Measurements from ENCODE around the gene MRTFB. TPM values are rescaled to one million over a fixed set of nuclear protein-coding genes. Genes with fewer than 3 reads are reported as not detected.

MRTFB gene
- total RNA-seq, 1 experiment from 2014 or later, result 29.8 TPM

DNA sequence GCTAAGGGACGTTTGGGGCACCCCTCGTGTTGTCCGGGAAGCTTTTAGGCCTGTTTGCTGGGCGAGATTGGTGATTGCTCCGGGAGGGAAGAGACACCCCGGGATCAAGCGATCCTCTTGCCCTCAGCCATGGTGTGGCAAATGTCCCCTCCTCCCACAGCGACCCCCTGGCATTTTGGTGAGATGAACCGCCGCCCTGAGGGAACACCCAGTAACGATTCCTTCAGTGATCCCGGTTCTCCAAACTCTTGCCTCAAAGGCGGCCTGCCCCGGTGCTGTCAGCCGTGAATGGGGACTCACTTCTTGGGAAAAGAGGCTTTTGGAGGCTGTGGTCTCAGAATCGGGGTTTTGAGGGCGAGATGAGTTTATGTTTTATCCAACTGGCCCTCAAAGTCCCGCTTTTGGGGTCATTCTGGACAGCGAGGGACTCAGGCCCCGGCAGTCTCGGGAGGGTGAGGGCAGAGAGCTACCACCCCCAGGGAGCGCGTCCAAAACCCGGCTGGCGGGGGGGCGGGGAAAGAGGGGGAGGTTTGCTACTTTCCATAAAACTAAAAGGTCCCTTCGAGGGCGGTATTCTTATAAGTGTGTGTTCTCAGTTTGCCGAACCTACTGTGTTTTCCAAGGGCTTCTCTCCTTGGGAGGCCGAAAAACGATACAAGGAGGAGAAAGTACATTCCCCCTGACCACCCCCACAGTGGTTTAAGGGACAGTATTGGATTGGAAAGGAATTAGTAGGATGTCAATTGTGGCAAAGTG, 232.7 kb downstream of the MRTFB start:
- H3K9me3 ChIP-seq (ENCODE audit: low read depth, low read length, poor library complexity, severe bottlenecking), result no peaks in the 10 kb centered on the region
- DNase-seq (ENCODE audit: low spot score), result no peak
- H3K4me1 ChIP-seq (ENCODE audit: insufficient read depth, low read length, poor library complexity, severe bottlenecking), result peaks cover 29% of the 10 kb centered on the region
- H3K27me3 ChIP-seq (replicated peaks; ENCODE audit: insufficient read depth, low read depth, low read length, poor library complexity), result no peaks in the 10 kb centered on the region
- CTCF ChIA-PET, result interaction anchor here (0.5 kb wide), 1 partner anchor 19 kb away, joined by 3 read pairs; no protein-coding TSS in a partner anchor
- peak overlapping the region; percentile 91 for H3K4me3 ChIP-seq (ENCODE audit: low read depth, low read length, poor library complexity, severe bottlenecking)
- POLR2A ChIA-PET (ENCODE audit: low non-redundant PET), result interaction anchor here (0.7 kb wide), 1 partner anchor 24 kb away, joined by 3 read pairs; no protein-coding TSS in a partner anchor
- no peaks in the 10 kb centered on the region for H3K36me3 ChIP-seq (ENCODE audit: insufficient read depth, low read length, poor library complexity, severe bottlenecking)
- intact Hi-C loops (cut with micrococcal nuclease; ENCODE audit: unreplicated experiment), result no loop called here
- BruUV-seq (replicated peaks), result no TSS peak
- H3K27ac ChIP-seq (ENCODE audit: low read depth, low read length, poor library complexity, severe bottlenecking), result no peak overlapping the region
- TF ChIP-seq, protein P1, sequence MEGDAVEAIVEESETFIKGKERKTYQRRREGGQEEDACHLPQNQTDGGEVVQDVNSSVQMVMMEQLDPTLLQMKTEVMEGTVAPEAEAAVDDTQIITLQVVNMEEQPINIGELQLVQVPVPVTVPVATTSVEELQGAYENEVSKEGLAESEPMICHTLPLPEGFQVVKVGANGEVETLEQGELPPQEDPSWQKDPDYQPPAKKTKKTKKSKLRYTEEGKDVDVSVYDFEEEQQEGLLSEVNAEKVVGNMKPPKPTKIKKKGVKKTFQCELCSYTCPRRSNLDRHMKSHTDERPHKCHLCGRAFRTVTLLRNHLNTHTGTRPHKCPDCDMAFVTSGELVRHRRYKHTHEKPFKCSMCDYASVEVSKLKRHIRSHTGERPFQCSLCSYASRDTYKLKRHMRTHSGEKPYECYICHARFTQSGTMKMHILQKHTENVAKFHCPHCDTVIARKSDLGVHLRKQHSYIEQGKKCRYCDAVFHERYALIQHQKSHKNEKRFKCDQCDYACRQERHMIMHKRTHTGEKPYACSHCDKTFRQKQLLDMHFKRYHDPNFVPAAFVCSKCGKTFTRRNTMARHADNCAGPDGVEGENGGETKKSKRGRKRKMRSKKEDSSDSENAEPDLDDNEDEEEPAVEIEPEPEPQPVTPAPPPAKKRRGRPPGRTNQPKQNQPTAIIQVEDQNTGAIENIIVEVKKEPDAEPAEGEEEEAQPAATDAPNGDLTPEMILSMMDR (conservative IDR thresholded peaks at IDR 0.05; ENCODE audit: low read depth, low read length), result no peak

DNA sequence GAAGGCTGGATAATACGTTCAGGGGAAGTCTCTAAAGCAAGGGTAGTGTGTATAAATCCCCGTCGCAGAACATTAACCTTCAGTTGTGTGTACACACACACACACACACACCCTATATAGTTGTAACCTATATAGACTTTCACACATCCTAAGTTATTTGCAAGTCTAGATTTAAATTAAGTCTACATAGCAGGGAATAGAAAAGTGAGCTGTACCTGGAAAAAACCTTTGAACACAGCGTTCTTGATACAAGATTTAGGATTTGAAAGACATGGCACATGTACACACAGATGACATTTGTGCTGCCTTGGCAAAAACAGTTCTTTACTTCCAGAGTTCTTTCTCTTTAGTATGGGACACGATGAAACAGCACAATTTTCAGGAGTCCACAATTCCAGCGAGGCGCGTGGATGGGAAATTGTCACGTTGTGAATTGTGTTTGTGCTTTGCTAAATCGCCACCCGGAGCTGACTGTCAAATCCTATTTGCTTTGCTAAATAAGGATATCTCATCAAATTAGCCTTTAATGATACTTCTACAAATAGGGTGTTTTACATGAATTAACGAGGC, 233.9 kb downstream of the MRTFB start:
- H3K4me3 ChIP-seq (ENCODE audit: low read depth, low read length, poor library complexity, severe bottlenecking), result peak overlapping the region; percentile 15
- ChIA-PET POLR2A (ENCODE audit: low non-redundant PET) (no interaction called here), CTCF (interaction anchor here (0.6 kb wide), 1 partner anchor 185 kb away, joined by 19 read pairs; no protein-coding TSS in a partner anchor)
- H3K27ac ChIP-seq (ENCODE audit: low read depth, low read length, poor library complexity, severe bottlenecking), result no peak overlapping the region
- DNase-seq (ENCODE audit: low spot score), result no peak
- TF ChIP-seq EZH2 (IDR thresholded peaks at IDR 0.05; ENCODE audit: borderline replicate concordance, low read depth, low read length, poor library complexity, severe bottlenecking), result no peak
- TF ChIP-seq, protein P1 (conservative IDR thresholded peaks at IDR 0.05; ENCODE audit: low read depth, low read length), result no peak
- peaks cover 31% of the 10 kb centered on the region for H3K4me1 ChIP-seq (ENCODE audit: insufficient read depth, low read length, poor library complexity, severe bottlenecking)
- no peaks in the 10 kb centered on the region for H3K36me3 ChIP-seq (ENCODE audit: insufficient read depth, low read length, poor library complexity, severe bottlenecking)
- H3K9me3 ChIP-seq (ENCODE audit: low read depth, low read length, poor library complexity, severe bottlenecking), result no peaks in the 10 kb centered on the region
- no peaks in the 10 kb centered on the region for H3K27me3 ChIP-seq (replicated peaks; ENCODE audit: insufficient read depth, low read depth, low read length, poor library complexity)
- intact Hi-C loops (cut with micrococcal nuclease; ENCODE audit: unreplicated experiment), result no loop called here
- no TSS peak for BruUV-seq (replicated peaks)

DNA sequence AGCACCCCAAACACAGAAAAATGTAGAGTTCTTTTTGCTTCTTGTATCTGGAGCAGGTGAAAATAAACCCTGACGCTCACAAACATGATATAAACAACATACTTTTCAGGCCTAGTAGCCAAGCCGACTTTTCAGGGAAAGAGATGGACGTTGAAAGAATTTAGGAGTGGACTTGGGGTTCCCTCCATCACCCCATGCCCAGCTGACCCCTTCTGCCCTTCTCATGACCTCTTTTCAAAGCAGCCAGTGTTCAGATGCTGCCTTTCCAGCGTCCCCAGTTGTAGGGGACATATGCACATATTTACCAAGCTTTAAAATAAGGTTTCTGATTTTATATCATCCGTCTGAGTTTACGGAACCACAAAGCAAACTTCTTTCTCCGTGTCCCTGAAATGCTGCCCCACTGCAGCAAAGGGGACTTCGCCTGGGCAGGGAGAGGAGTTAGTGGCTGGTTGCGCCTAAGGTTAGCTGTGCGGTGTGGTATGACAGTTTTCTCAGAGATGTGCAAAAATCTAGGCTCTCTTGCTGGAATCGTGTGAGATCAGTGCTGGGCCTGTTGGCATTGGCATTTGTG, 235.5 kb downstream of the MRTFB start:
- no peak overlapping the region for H3K4me3 ChIP-seq (ENCODE audit: low read depth, low read length, poor library complexity, severe bottlenecking)
- POLR2A ChIA-PET (ENCODE audit: low non-redundant PET), result no interaction called here
- H3K4me1 ChIP-seq (ENCODE audit: insufficient read depth, low read length, poor library complexity, severe bottlenecking), result peaks cover 35% of the 10 kb centered on the region
- TF ChIP-seq, protein P1 (conservative IDR thresholded peaks at IDR 0.05; ENCODE audit: low read depth, low read length), result no peak
- no peak for TF ChIP-seq EZH2 (IDR thresholded peaks at IDR 0.05; ENCODE audit: borderline replicate concordance, low read depth, low read length, poor library complexity, severe bottlenecking)
- no TSS peak for BruUV-seq (replicated peaks)
- no peaks in the 10 kb centered on the region for H3K27me3 ChIP-seq (replicated peaks; ENCODE audit: insufficient read depth, low read depth, low read length, poor library complexity)
- DNase-seq (ENCODE audit: low spot score), result no peak
- no peak overlapping the region for H3K27ac ChIP-seq (ENCODE audit: low read depth, low read length, poor library complexity, severe bottlenecking)
- intact Hi-C loops (cut with micrococcal nuclease; ENCODE audit: unreplicated experiment), result no loop called here
- H3K9me3 ChIP-seq (ENCODE audit: low read depth, low read length, poor library complexity, severe bottlenecking), result no peaks in the 10 kb centered on the region
- CTCF ChIA-PET, result no interaction called here
- no peaks in the 10 kb centered on the region for H3K36me3 ChIP-seq (ENCODE audit: insufficient read depth, low read length, poor library complexity, severe bottlenecking)
